GM15510 (cell line): ENCODE data around the gene RECQL.

ENCODE experiments used
- POLR2A ChIP-seq: IDR thresholded peaks from 3 replicates; pipeline ENCODE4 v1.6.1; 2011; ENCODE audit warnings: borderline replicate concordance; ENCODE audit not compliant: insufficient read length; ENCODE audit errors: extremely low read depth

Gene RECQL

GRCh38 chr12:21501258-21502163, at the start of gene RECQL, which contains the start of gene GOLT1B:
Gene RECQL (minus strand): TSS chr12:21501635. CDS start chr12:21499570, 2,065 bp downstream.
Gene GOLT1B (plus strand): TSS chr12:21501789. CDS start chr12:21501924, 135 bp downstream.
- peak; percentile 72 for TF ChIP-seq POLR2A

GRCh38 chr12:21547437-21547836, 46.0 kb upstream of the RECQL start:
- TF ChIP-seq POLR2A: no peak

- no peak for TF ChIP-seq POLR2A
These were observed 45.3 kb upstream of the RECQL start for GRCh38 chr12:21546716-21547115.

- TF ChIP-seq POLR2A: no peak
These were observed 44.1 kb upstream of the RECQL start for GRCh38 chr12:21545557-21545956.

GRCh38 chr12:21543151-21543550, 41.7 kb upstream of the RECQL start:
- TF ChIP-seq POLR2A: no peak

- TF ChIP-seq POLR2A: no peak
These were observed 41.0 kb upstream of the RECQL start for GRCh38 chr12:21542403-21542802.

GRCh38 chr12:21541773-21542172, 40.3 kb upstream of the RECQL start:
- no peak for TF ChIP-seq POLR2A

GRCh38 chr12:21539797-21540196, 38.4 kb upstream of the RECQL start:
- no peak for TF ChIP-seq POLR2A

- no peak for TF ChIP-seq POLR2A
These were observed 36.7 kb upstream of the RECQL start for GRCh38 chr12:21538061-21538653.

- no peak for TF ChIP-seq POLR2A
These were observed 28.0 kb upstream of the RECQL start for GRCh38 chr12:21529456-21529855.

GRCh38 chr12:21528953-21529352, 27.5 kb upstream of the RECQL start:
- TF ChIP-seq POLR2A: no peak

GRCh38 chr12:21527451-21528180, 26.2 kb upstream of the RECQL start:
- no peak for TF ChIP-seq POLR2A

GRCh38 chr12:21526721-21527345, 25.4 kb upstream of the RECQL start:
- no peak for TF ChIP-seq POLR2A

GRCh38 chr12:21526053-21526452, 24.6 kb upstream of the RECQL start, which contains the start of gene SPX:
Gene SPX (plus strand): TSS chr12:21526296. CDS start chr12:21526473, 177 bp downstream.
- no peak for TF ChIP-seq POLR2A
